ENCODE data around the gene E2F2.

Gene E2F2

GRCh38 chr1:23477359-23478144, 53.5 kb downstream of the E2F2 start:
- H3K27ac ChIP-seq (ENCODE audit: low read depth, low read length), result no peak overlapping the region
- H3K4me1 ChIP-seq (ENCODE audit: control insufficient read depth in 5 of 5, insufficient read depth in 5 of 5, low read length in 5 of 5), result peaks cover 3 to 43% (median 35%) of the 10 kb centered on the region in 5 donors

DNA sequence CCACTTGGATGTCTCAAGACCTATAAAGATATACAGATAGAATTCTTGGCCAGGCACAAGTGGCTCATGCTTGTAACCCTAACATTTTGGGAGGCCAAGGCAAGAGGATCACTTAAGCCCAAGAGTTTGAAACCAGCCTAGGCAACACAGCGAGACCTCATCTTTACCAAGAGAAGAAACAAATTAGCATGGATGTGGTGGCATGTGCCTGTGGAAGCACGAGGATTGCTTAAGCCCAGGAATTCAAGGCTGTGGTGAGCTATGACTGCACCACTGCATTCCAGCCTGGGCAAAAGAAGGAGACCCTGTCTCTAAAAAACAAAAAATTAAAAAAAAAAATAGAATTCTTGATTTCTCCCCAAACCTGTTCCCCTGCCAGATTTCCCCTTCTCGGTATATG, 55.4 kb downstream of the E2F2 start:
- no peak overlapping the region for H3K27ac ChIP-seq (ENCODE audit: low read depth, low read length)
- H3K4me1 ChIP-seq (ENCODE audit: control insufficient read depth in 5 of 5, insufficient read depth in 5 of 5, low read length in 5 of 5), result peaks cover 8 to 49% (median 41%) of the 10 kb centered on the region in 5 donors
- H3K9me3 ChIP-seq (ENCODE audit: control insufficient read depth in 5 of 5, low read length in 5 of 5), result no peaks in the 10 kb centered on the region
- no peak overlapping the region for H3K9ac ChIP-seq (ENCODE audit: low read length in 5 of 5)
- no peaks in the 10 kb centered on the region for H3K27me3 ChIP-seq (ENCODE audit: control insufficient read depth in 5 of 5, insufficient read depth in 4 of 5, low read length in 5 of 5)
- H3K4me3 ChIP-seq (ENCODE audit: low read depth in 1 of 5, low read length in 5 of 5), result no peak overlapping the region
- no peaks in the 10 kb centered on the region for H3K36me3 ChIP-seq (ENCODE audit: control insufficient read depth in 5 of 5, insufficient read depth in 5 of 5, low read length in 5 of 5)

More at GRCh38 chr1:23477359-23478144, 53.5 kb downstream of the E2F2 start:
- no peak overlapping the region for H3K9ac ChIP-seq (ENCODE audit: low read length in 5 of 5)
- H3K36me3 ChIP-seq (ENCODE audit: control insufficient read depth in 5 of 5, insufficient read depth in 5 of 5, low read length in 5 of 5), result no peaks in the 10 kb centered on the region
- no peaks in the 10 kb centered on the region for H3K27me3 ChIP-seq (ENCODE audit: control insufficient read depth in 5 of 5, insufficient read depth in 4 of 5, low read length in 5 of 5)
- H3K9me3 ChIP-seq (ENCODE audit: control insufficient read depth in 5 of 5, low read length in 5 of 5), result no peaks in the 10 kb centered on the region
- H3K4me3 ChIP-seq (ENCODE audit: low read depth in 1 of 5, low read length in 5 of 5), result no peak overlapping the region

GRCh38 chr1:23475134-23475628, 55.9 kb downstream of the E2F2 start:
- H3K9me3 ChIP-seq (ENCODE audit: control insufficient read depth in 5 of 5, low read length in 5 of 5), result no peaks in the 10 kb centered on the region
- peaks cover 9 to 51% (median 45%) of the 10 kb centered on the region in 5 donors for H3K4me1 ChIP-seq (ENCODE audit: control insufficient read depth in 5 of 5, insufficient read depth in 5 of 5, low read length in 5 of 5)
- no peak overlapping the region for H3K9ac ChIP-seq (ENCODE audit: low read length in 5 of 5)
- no peak overlapping the region for H3K27ac ChIP-seq (ENCODE audit: low read depth, low read length)
- H3K36me3 ChIP-seq (ENCODE audit: control insufficient read depth in 5 of 5, insufficient read depth in 5 of 5, low read length in 5 of 5), result no peaks in the 10 kb centered on the region
- no peaks in the 10 kb centered on the region for H3K27me3 ChIP-seq (ENCODE audit: control insufficient read depth in 5 of 5, insufficient read depth in 4 of 5, low read length in 5 of 5)
- H3K4me3 ChIP-seq (ENCODE audit: low read depth in 1 of 5, low read length in 5 of 5), result no peak overlapping the region

DNA sequence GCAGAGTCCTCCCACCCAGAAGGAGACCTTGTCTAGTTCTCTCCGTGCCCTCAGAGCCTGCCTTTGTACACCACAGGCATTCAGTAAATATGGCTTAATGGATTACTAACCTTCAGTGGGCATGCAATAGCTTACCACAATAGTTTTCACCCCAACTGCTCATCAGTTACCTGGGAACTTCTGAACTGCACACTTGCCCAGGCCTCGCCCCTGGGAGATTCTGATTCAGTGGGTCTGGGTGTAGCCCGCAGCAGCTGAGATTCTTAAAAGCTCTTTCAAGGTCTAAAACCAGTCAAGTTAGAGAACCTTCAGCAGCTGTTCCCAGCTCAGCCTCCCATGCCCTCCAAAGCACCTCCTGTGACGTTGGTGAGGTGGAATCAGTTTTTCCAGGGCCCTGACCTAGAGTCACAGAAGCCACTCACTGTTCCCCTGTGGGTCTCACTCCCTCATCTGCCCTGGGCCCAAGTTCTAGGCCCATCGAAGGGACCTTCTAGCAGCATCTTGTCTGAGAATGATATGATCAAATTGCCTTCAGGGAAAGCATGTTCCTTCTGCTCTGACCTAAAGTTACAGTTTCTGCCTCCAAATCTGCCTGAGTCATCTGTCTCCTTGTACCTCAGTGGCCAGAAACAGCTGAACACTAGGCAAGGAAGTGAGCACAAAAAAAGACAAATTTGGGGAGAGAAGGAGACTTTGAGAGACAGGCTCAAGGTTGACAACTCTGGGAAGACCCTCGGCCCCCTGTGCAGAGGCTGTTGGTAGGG, 57.8 kb downstream of the E2F2 start:
- Histone ChIP-seq H3K27ac (ENCODE audit: low read depth, low read length) (no peak overlapping the region), H3K4me3 (ENCODE audit: low read depth in 1 of 5, low read length in 5 of 5) (no peak overlapping the region), H3K27me3 (ENCODE audit: control insufficient read depth in 5 of 5, insufficient read depth in 4 of 5, low read length in 5 of 5) (no peaks in the 10 kb centered on the region), H3K9ac (ENCODE audit: low read length in 5 of 5) (peak overlapping the region in 1 of 5 donors; percentile 7), H3K4me1 (ENCODE audit: control insufficient read depth in 5 of 5, insufficient read depth in 5 of 5, low read length in 5 of 5) (peaks cover 5 to 50% (median 33%) of the 10 kb centered on the region in 5 donors), H3K9me3 (ENCODE audit: control insufficient read depth in 5 of 5, low read length in 5 of 5) (no peaks in the 10 kb centered on the region), H3K36me3 (ENCODE audit: control insufficient read depth in 5 of 5, insufficient read depth in 5 of 5, low read length in 5 of 5) (no peaks in the 10 kb centered on the region)

DNA sequence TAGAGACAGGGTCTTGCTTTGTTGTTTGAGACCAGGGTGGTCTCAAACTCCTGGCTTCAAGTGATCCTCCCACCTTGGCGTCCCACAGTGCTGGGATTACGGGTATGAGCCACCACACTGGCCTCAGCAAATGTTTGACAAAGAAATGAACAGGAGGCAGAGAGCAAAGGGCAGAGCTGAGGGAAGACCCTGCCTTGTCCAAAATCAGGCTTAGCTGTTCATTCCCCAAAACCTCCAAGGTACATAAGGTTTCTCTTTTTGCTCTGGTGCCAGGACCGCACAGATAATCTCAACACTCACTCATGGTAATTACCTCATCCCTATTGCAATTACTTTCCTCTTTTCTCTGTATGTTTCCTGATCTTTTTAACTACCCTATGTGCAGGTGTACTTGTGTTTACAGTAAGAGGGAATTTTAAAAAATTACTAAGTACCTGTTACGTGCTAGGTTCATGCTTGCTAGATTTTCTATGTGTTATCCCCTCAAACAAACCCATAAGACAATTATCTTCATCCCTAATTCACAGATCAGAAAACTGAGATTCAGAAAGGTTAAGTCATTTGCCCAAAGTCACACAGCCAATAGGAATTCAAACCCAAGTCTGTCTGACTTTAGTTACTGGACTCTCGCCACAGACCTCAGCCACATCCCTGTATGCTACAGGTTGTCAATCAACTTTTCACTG, 58.5 kb downstream of the E2F2 start:
- Histone ChIP-seq H3K27me3 (ENCODE audit: control insufficient read depth in 5 of 5, insufficient read depth in 4 of 5, low read length in 5 of 5) (no peaks in the 10 kb centered on the region), H3K36me3 (ENCODE audit: control insufficient read depth in 5 of 5, insufficient read depth in 5 of 5, low read length in 5 of 5) (no peaks in the 10 kb centered on the region), H3K4me3 (ENCODE audit: low read depth in 1 of 5, low read length in 5 of 5) (no peak overlapping the region), H3K27ac (ENCODE audit: low read depth, low read length) (no peak overlapping the region), H3K4me1 (ENCODE audit: control insufficient read depth in 5 of 5, insufficient read depth in 5 of 5, low read length in 5 of 5) (peaks cover 5 to 50% (median 31%) of the 10 kb centered on the region in 5 donors), H3K9me3 (ENCODE audit: control insufficient read depth in 5 of 5, low read length in 5 of 5) (no peaks in the 10 kb centered on the region), H3K9ac (ENCODE audit: low read length in 5 of 5) (peak overlapping the region in 1 of 5 donors; percentile 6)

DNA sequence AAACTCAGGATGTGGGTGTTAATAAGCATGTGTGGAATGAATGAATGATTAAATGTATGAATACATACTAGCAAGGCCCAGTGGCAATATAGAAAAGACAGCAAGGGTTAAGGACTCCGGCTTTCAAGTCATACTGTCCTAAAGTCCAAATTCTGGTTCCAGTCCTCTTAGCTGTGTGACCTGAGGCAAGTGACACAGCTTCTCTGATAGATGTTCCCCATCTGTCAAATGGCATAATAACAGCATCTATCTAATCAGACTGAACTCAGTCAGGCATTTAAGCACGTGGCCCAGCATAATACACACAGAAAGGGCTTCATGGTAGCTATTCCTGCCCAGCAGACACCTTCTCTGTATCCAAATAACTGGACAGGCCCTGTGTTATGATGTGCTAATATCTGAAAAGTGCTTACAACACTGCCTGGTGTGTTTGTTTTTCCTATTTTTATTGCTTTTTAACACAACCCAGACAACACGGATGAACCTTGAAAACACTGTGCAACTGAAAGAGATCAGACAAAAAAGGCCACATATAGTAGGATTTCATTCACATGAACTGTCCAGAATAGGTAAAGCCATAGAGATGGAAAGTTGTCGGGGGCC, 59.5 kb downstream of the E2F2 start:
- H3K9ac ChIP-seq (ENCODE audit: low read length in 5 of 5), result no peak overlapping the region
- H3K9me3 ChIP-seq (ENCODE audit: control insufficient read depth in 5 of 5, low read length in 5 of 5), result no peaks in the 10 kb centered on the region
- H3K27ac ChIP-seq (ENCODE audit: low read depth, low read length), result peak overlapping the region; percentile 54
- no peaks in the 10 kb centered on the region for H3K36me3 ChIP-seq (ENCODE audit: control insufficient read depth in 5 of 5, insufficient read depth in 5 of 5, low read length in 5 of 5)
- H3K4me1 ChIP-seq (ENCODE audit: control insufficient read depth in 5 of 5, insufficient read depth in 5 of 5, low read length in 5 of 5), result peaks cover 5 to 50% (median 31%) of the 10 kb centered on the region in 5 donors
- H3K27me3 ChIP-seq (ENCODE audit: control insufficient read depth in 5 of 5, insufficient read depth in 4 of 5, low read length in 5 of 5), result no peaks in the 10 kb centered on the region
- H3K4me3 ChIP-seq (ENCODE audit: low read depth in 1 of 5, low read length in 5 of 5), result no peak overlapping the region

GRCh38 chr1:23470282-23471070, 60.6 kb downstream of the E2F2 start:
- H3K27ac ChIP-seq (ENCODE audit: low read depth, low read length), result peak overlapping the region; percentile 54
- no peaks in the 10 kb centered on the region for H3K27me3 ChIP-seq (ENCODE audit: control insufficient read depth in 5 of 5, insufficient read depth in 4 of 5, low read length in 5 of 5)
- H3K4me1 ChIP-seq (ENCODE audit: control insufficient read depth in 5 of 5, insufficient read depth in 5 of 5, low read length in 5 of 5), result peaks cover 5 to 47% (median 29%) of the 10 kb centered on the region in 5 donors
- H3K36me3 ChIP-seq (ENCODE audit: control insufficient read depth in 5 of 5, insufficient read depth in 5 of 5, low read length in 5 of 5), result no peaks in the 10 kb centered on the region
- peak overlapping the region in 1 of 5 donors; percentile 11 for H3K9ac ChIP-seq (ENCODE audit: low read length in 5 of 5)
- no peaks in the 10 kb centered on the region for H3K9me3 ChIP-seq (ENCODE audit: control insufficient read depth in 5 of 5, low read length in 5 of 5)
- H3K4me3 ChIP-seq (ENCODE audit: low read depth in 1 of 5, low read length in 5 of 5), result no peak overlapping the region

DNA sequence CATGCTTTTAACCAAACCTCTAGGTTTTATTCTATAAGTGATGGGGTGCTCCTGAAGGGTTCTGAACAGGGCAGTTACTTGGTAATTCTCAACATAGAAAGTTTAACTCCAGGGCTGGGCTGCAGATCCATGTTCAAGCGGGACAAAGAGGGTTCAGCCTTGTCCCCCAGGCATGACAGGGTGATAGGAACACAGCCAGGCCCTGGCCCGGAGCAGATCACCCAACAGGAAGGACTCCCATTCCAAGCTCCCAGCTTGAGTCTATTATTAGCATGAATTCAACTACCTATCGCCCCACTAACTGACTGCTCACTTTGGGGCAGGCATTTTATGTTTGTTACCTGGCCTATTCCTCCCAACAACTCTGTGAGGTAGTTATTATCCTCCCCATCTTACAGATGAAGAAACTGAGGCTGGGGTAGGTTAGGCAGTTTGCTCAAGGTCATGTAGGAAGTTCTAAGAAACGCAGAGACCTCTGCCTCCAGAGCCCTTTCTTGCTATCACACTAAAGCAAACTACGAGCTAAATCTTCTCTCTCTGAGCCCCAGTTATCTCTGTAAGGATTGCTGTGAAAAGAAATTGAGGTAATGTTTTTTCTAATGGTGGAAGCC, 61.6 kb downstream of the E2F2 start:
- H3K27ac ChIP-seq (ENCODE audit: low read depth, low read length), result no peak overlapping the region
- H3K27me3 ChIP-seq (ENCODE audit: control insufficient read depth in 5 of 5, insufficient read depth in 4 of 5, low read length in 5 of 5), result no peaks in the 10 kb centered on the region
- H3K4me1 ChIP-seq (ENCODE audit: control insufficient read depth in 5 of 5, insufficient read depth in 5 of 5, low read length in 5 of 5), result peaks cover 5 to 38% (median 22%) of the 10 kb centered on the region in 5 donors

More for the DNA sequence above, 61.6 kb downstream of the E2F2 start:
- H3K36me3 ChIP-seq (ENCODE audit: control insufficient read depth in 5 of 5, insufficient read depth in 5 of 5, low read length in 5 of 5), result no peaks in the 10 kb centered on the region
- H3K4me3 ChIP-seq (ENCODE audit: low read depth in 1 of 5, low read length in 5 of 5), result no peak overlapping the region
- H3K9ac ChIP-seq (ENCODE audit: low read length in 5 of 5), result no peak overlapping the region
- H3K9me3 ChIP-seq (ENCODE audit: control insufficient read depth in 5 of 5, low read length in 5 of 5), result no peaks in the 10 kb centered on the region
